ENCODE measurements around the gene ZSWIM3. TPM values are rescaled to one million over a fixed set of nuclear protein-coding genes. Genes with fewer than 3 reads are reported as not detected.

Gene ZSWIM3
- total RNA-seq, 3 donors from 2014 or later (not counting 1 experiment from before 2014, with no cell fraction given) = 1.4 to 2.3 (median 1.5) TPM

DNA sequence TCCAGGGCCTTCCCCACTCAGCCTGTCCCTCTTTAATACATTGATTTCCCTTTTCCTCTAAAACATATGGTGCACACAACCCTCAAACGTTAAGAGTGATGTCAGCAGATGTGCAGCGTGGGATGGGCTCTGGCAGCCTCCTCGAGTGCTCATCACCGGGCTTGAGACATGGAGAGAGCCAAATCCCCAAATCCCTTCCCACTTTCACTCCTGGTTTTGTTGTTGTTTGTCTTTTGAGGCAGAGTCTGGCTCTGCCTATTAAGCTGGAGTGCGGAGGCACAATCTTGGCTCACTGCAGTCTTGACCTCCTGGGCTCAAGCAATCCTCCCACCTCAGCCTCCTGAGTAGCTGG lies 60.4 kb downstream of the ZSWIM3 start:
- Mint-ChIP-seq H3K4me3 (no peak overlapping the region), H3K27ac (no peak overlapping the region), H3K4me1 (no peaks in the 10 kb centered on the region), H3K36me3 (no peaks in the 10 kb centered on the region), H3K9me3 (no peaks in the 10 kb centered on the region), H3K27me3 (ENCODE audit: low read depth in 2 of 2) (peaks cover 23 to 30% of the 10 kb centered on the region in 2 donors)
- no peak overlapping the region for H3K4me3 ChIP-seq (ENCODE audit: low read length)
- H3K27me3 ChIP-seq (ENCODE audit: control insufficient read depth, insufficient read depth, low read length) = peaks cover 6% of the 10 kb centered on the region
- WGBS (ENCODE audit: insufficient coverage) = 84% methylated on average over 5 of the region's 5 CpGs
- H3K9me3 ChIP-seq (ENCODE audit: control insufficient read depth, insufficient read depth, low read length) = no peaks in the 10 kb centered on the region
- no peak overlapping the region for H3K27ac ChIP-seq (ENCODE audit: low read length)
- H3K36me3 ChIP-seq (ENCODE audit: control insufficient read depth, insufficient read depth, low read length) = no peaks in the 10 kb centered on the region
- no peaks in the 10 kb centered on the region for H3K4me1 ChIP-seq (ENCODE audit: control insufficient read depth, insufficient read depth, low read length)
- intact Hi-C loops (cut with micrococcal nuclease) = no loop called here
- TF ChIP-seq, protein P1, sequence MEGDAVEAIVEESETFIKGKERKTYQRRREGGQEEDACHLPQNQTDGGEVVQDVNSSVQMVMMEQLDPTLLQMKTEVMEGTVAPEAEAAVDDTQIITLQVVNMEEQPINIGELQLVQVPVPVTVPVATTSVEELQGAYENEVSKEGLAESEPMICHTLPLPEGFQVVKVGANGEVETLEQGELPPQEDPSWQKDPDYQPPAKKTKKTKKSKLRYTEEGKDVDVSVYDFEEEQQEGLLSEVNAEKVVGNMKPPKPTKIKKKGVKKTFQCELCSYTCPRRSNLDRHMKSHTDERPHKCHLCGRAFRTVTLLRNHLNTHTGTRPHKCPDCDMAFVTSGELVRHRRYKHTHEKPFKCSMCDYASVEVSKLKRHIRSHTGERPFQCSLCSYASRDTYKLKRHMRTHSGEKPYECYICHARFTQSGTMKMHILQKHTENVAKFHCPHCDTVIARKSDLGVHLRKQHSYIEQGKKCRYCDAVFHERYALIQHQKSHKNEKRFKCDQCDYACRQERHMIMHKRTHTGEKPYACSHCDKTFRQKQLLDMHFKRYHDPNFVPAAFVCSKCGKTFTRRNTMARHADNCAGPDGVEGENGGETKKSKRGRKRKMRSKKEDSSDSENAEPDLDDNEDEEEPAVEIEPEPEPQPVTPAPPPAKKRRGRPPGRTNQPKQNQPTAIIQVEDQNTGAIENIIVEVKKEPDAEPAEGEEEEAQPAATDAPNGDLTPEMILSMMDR (IDR thresholded peaks at IDR 0.05) = no peak
- no peak for DNase-seq
- no peak for ATAC-seq

DNA sequence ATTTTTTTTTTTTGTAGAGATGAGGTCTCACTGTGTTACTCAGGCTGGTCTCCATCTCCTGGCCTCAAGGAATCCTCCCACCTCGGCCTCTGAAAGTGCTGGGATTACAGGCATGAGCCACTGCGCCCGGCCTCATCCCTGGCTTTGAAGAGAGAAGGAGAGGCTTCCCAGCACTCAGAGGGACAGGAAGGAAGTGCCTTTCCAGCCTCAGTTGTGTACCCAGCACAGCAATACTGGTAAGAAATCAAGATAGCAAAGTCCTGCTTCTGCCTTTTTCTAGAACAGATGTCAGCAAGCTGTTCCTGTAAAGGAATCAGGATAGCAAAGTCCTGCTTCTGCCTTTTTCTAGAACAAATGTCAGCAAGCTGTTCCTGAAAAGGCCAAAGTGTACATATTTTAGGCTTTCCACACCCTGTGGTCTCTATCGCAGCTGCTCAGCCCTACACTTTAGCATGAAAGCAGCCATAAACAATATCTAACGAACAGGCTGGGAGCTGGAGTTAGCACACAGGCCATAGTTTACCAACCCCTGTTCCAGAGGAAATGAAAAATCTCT lies 60.8 kb downstream of the ZSWIM3 start:
- WGBS (ENCODE audit: insufficient coverage) = 83% methylated on average over 5 of the region's 5 CpGs
- DNase-seq = no peak
- ATAC-seq = no peak
- Mint-ChIP-seq H3K4me3 (no peak overlapping the region), H3K9me3 (no peaks in the 10 kb centered on the region), H3K27me3 (ENCODE audit: low read depth in 2 of 2) (peaks cover 23 to 30% of the 10 kb centered on the region in 2 donors), H3K27ac (no peak overlapping the region), H3K4me1 (no peaks in the 10 kb centered on the region), H3K36me3 (no peaks in the 10 kb centered on the region)
- Histone ChIP-seq H3K36me3 (ENCODE audit: control insufficient read depth, insufficient read depth, low read length) (no peaks in the 10 kb centered on the region), H3K4me3 (ENCODE audit: low read length) (no peak overlapping the region), H3K4me1 (ENCODE audit: control insufficient read depth, insufficient read depth, low read length) (no peaks in the 10 kb centered on the region), H3K27ac (ENCODE audit: low read length) (no peak overlapping the region), H3K27me3 (ENCODE audit: control insufficient read depth, insufficient read depth, low read length) (peaks cover 6% of the 10 kb centered on the region), H3K9me3 (ENCODE audit: control insufficient read depth, insufficient read depth, low read length) (no peaks in the 10 kb centered on the region)
- intact Hi-C loops (cut with micrococcal nuclease) = no loop called here
- TF ChIP-seq, protein P1 (IDR thresholded peaks at IDR 0.05) = no peak

DNA sequence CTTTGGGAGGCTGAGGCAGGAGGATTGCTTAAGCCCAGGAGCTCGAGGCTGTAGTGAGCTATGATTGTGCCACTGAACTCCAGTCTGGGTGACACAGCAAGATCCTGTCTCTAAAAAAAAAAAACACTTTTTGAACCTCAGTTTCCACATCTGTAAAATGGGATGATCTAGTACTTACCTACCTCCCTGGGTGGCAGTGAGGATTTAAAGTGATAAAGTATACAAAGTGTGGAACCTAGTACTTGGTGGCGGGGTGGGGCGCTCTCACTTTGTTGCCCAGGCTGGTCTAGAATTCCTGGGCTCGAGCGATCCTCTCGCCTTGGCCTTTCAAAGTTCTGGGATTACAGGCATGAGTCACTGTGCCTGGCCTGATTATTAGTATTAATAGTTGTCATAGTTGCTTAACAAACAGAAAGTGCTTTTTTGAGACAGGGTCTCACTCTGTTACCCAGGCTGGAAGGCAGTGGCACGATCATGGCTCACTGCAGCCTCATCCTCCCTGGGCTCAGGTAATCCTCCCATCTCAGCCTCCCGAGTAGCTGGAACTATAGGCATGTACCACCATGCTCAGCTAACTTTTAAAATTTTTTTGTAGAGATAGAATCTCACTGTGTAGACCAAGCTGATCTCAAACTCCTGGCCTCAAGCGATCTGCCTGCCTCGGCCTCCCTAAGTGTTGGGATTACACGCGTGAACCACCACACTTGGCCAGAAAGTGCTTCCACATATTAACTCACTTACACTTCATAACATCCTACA lies 61.5 kb downstream of the ZSWIM3 start:
- ATAC-seq (no peak), DNase-seq (no peak)
- H3K4me3 ChIP-seq (ENCODE audit: low read length) = no peak overlapping the region
- TF ChIP-seq, protein P1 (IDR thresholded peaks at IDR 0.05) = no peak
- Mint-ChIP-seq H3K4me1 (no peaks in the 10 kb centered on the region), H3K36me3 (no peaks in the 10 kb centered on the region), H3K4me3 (no peak overlapping the region), H3K9me3 (no peaks in the 10 kb centered on the region), H3K27ac (no peak overlapping the region), H3K27me3 (ENCODE audit: low read depth in 2 of 2) (peaks cover 23 to 30% of the 10 kb centered on the region in 2 donors)
- H3K27ac ChIP-seq (ENCODE audit: low read length) = no peak overlapping the region
- intact Hi-C loops (cut with micrococcal nuclease) = no loop called here
- no peaks in the 10 kb centered on the region for H3K36me3 ChIP-seq (ENCODE audit: control insufficient read depth, insufficient read depth, low read length)
- H3K4me1 ChIP-seq (ENCODE audit: control insufficient read depth, insufficient read depth, low read length) = no peaks in the 10 kb centered on the region
- peaks cover 6% of the 10 kb centered on the region for H3K27me3 ChIP-seq (ENCODE audit: control insufficient read depth, insufficient read depth, low read length)
- WGBS (ENCODE audit: insufficient coverage) = 90% methylated on average over 12 of the region's 12 CpGs
- H3K9me3 ChIP-seq (ENCODE audit: control insufficient read depth, insufficient read depth, low read length) = no peaks in the 10 kb centered on the region

Measured in natural killer cell (primary cell).